GM18873 (cell line): Measurements from ENCODE around the gene SF3B6.
"Not testable (repeated sequence)": the region's sequence is repeated elsewhere in the genome, so short reads cannot be mapped to it uniquely, and the experiment has no call there.

Experiments used
- ATAC-seq: cut with Tn5 transposase; IDR thresholded peaks from one replicate; pipeline ENCODE4 v1.9.1; 2021; ENCODE audit warnings: mild to moderate bottlenecking, moderate library complexity, moderate number of reproducible peaks; ENCODE audit not compliant: unreplicated experiment, low FRiP score

Gene SF3B6

DNA sequence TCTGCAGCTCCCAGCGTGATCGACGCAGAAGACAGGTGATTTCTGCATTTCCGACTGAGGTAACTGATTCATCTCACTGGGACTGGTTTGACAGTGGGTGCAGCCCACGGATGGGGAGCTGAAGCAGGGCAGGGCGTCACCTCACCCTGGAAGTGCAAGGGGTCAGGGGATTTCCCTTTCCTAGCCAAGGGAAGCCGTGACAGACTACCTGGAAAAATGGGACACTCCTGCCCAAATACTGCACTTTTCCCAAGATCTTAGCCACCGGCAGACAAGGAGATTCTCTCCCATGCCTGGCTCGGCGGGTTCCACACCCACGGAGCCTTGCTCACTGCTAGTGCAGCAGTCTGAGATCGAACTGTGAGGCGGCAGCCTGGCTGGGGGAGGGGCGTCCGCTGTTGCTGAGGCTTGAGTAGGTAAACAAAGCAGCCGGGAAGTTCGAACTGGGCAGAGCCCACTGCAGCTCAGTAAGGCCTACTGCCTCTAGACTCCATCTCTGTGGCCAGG lies 19.1 kb upstream of the SF3B6 start:
- not testable (repeated sequence) for ATAC-seq

DNA sequence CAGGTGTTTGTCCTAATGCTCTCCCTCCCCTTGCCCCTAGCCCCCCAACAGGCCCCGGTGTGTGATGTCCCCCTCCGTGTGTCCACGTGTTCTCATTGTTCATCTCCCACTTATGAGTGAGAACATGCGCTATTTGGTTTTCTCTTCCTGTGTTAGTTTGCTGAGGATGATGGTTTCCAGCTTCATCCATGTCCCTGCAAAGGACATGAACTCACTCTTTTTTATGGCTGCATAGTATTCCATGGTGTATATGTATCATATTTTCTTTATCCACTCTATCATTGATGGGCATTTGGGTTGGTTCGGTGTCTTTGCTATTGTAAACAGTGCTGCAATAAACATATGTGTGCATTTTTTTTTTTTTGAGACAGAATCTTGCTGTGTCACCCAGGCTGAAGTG lies 17.1 kb upstream of the SF3B6 start:
- ATAC-seq: not testable (repeated sequence)

GRCh38 chr2:24088821-24089359 lies 12.8 kb upstream of the SF3B6 start:
- ATAC-seq: no peak

DNA sequence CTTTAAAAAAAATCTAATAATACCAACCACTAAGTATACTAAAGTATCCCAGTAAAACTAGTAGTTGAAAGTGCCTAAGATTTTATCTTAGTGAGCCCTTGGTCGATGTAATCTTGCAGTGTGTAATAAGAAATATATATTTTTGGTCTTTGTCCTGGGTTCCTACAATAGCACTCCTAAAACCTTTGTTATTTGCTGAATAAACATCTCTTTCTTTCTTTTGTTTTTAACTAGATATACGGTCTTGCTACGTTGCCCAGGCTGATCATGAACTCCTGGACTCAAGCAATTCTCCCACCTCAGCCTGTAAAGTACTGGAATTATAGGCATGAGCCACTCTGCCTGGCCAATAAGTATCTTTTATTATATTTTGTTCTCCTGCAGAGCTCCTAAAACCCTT lies 10.9 kb upstream of the SF3B6 start:
- no peak for ATAC-seq

GRCh38 chr2:24086241-24086640 lies 10.1 kb upstream of the SF3B6 start:
- no peak for ATAC-seq

GRCh38 chr2:24085200-24085489 lies 9.0 kb upstream of the SF3B6 start:
- no peak for ATAC-seq

DNA sequence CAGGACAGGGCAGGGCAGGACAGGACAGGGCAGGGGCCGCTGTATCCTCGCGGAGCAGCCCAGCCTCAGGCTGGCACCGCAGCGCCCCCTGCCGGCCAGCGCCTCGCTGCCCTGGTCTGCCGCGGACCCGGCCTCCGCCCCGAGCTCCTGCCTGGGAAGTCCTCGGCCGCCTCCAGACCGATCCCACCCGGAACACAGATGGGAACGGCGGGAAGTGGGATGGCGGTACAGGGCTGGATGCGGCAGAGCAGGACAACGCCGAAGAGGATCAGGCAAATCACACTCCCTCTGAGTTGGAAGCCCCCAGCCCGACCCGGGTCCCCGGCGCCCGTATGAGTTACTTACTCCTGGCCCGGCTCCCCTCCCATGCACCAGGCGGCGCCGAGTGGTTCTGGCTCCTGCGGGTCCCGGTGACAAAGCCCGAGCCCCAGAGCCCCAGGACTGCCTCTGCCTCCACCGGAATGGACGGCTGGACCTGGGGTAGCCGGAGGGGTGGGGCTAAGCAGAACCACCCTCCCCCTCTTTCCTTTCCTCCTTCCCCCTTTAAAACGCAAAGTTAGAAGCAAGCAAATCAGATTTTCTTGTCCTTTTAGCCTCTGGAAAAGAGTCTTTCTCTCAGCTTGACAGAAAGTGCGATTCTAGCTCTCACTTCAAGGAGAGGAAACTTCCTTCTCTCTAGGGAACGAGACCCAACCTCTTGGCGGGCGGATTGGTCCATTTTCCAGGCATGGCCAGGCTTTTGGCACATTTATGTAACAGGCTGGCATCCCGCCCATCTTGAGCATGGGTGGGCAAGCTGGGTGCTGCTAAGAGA lies 8.5 kb upstream of the SF3B6 start, which contains the start of gene TP53I3:
Gene TP53I3 (minus strand): TSS at position 449 of the 814 bp plus-strand sequence. CDS start 508 bp downstream, outside the sequence.
- ATAC-seq: peak; percentile 54

- ATAC-seq: peak; percentile 77
Observed at GRCh38 chr2:24083567-24084385, 7.7 kb upstream of the SF3B6 start.

DNA sequence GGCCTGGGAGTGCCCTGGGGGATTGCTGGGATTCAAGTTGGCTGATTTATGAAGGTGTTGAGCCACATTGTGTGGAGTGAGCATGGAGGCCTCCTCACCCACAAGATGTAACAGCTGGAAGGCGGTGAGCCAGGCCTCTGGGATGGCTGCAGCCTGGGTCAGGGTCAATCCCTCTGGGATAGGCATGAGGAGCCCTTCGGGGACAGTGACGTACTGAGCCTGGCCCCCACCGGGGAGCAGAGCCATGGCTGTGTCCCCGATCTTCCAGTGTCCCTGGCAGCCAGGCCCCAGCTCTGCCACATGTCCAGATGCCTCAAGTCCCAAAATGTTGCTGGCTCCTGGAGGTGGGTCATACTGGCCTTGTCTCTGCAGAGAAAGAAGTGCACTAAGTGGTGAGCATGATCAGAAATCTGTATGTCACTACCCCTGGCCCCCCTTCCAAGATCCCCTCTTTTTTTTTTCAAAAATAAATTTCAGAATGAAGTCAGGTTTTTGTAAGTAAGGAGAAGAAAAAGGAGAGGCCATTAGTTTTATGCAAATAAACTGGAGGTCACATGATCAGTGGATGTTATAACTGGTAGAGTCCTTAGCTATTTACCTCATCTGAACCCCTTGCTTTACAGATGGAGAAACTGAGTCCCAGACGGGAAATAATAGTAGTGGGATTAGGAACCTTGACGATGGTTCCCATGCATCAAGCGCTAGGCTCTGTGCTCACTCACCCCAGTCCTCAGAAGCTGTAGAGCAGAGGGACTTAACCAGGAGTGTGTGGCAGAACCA lies 6.9 kb upstream of the SF3B6 start:
- ATAC-seq: no peak

- ATAC-seq: no peak
Observed at GRCh38 chr2:24080701-24081100, 4.6 kb upstream of the SF3B6 start.

DNA sequence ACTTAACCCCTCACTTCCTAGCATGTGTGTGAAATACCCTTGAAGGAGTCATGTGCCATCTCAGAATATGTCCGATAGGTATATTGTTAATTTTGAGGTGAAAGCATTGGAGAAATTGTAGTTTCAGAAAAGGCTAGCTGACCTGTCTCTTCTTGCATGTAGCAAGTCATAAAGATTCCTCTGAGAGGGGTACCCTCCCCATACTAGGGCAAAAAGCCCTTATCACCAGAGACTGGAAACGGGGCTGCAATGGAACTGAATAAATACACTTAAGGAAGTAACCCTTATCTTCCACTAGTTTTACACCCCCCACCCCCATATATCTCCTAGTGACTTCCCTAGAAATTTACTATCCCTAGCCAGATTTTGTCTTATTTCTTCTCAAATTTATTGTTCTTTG lies 1.8 kb upstream of the SF3B6 start:
- ATAC-seq: no peak

GRCh38 chr2:24077535-24077877 lies 1.4 kb upstream of the SF3B6 start:
- no peak for ATAC-seq

GRCh38 chr2:24076849-24077534 lies 866 bp upstream of the SF3B6 start:
- ATAC-seq: no peak

GRCh38 chr2:24075259-24075658 lies 867 bp downstream of the SF3B6 start:
- ATAC-seq: no peak

DNA sequence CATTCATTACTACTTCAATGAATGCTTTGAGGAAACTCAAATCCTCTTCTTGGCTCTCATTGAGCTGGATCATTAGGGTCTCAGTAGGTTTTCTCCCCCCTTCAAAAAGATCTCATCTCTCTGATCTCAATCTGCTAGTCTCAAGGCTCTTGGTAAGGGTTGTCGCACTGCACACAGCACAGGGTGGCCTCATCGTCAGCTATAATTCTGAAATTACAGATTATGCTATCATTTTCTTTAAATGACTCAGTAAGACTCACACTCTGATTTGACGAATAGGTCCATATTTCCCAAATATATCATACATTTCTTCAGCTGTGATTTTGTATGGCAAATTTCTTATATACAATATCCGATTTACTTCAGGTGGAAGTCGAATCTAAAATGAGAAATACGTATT lies 2.3 kb downstream of the SF3B6 start:
- no peak for ATAC-seq

- ATAC-seq: no peak
Observed at GRCh38 chr2:24072259-24072658, 3.9 kb downstream of the SF3B6 start.

GRCh38 chr2:24065341-24065740 lies 10.8 kb downstream of the SF3B6 start:
- ATAC-seq: no peak

DNA sequence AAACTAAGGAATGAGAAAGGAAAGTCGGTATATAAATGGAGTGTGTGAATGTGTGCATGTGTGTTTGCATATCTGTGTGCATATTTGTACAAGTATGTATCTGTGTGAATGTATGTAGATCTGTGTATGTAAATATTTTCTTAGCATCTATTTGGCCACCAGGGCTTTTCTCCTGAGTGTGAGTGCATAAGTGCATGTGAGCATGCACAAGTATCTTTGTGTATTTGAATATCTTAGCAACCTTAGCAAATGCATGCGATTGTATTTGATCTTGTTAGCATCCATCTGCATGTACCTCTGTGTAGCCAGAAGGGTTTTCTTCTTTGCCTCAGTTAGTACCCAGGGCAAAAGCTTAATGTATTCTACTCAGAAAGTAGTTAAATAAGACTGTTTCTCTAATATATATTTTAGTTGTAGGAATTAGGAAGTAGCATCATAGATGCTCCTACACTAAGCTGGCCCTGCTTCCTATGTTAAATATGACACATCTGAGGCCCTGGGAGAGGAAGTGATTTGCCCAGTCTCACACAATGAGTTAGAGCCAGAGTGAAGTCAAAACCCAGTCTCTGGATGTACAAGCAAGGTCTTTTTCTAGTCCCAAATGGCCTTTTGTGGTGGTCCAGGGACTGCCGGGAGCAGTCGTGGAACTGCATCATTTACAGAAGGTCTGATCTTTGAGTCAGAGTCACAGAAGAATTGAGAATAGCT lies 17.4 kb downstream of the SF3B6 start:
- ATAC-seq: no peak

- ATAC-seq: no peak
Observed at GRCh38 chr2:24055750-24056149, 20.4 kb downstream of the SF3B6 start.
